HFFc6 (cell line): Measurements from ENCODE around the gene SLC19A1. TPM values are rescaled to one million over a fixed set of nuclear protein-coding genes. Genes with fewer than 3 reads are reported as not detected.

ENCODE experiments used
- DNase-seq: peaks from one replicate; pipeline ENCODE4 v3.0.0-alpha.2; 2018
- H3K27ac Mint-ChIP-seq: 2 replicates; pipeline ENCODE4 v1.8.0; 2020; ENCODE audit warnings: mild to moderate bottlenecking, mixed read lengths
- H3K27me3 Mint-ChIP-seq: 2 replicates; pipeline ENCODE4 v1.8.0; 2021; ENCODE audit warnings: mild to moderate bottlenecking, moderate library complexity, mixed read lengths; ENCODE audit not compliant: insufficient read depth
- H3K36me3 Mint-ChIP-seq: 2 replicates; pipeline ENCODE4 v1.8.0; 2021; ENCODE audit warnings: low read depth, mixed read lengths
- H3K4me1 Mint-ChIP-seq: 2 replicates; pipeline ENCODE4 v1.8.0; 2020; ENCODE audit warnings: low read depth, mixed read lengths
- H3K4me3 Mint-ChIP-seq: 2 replicates; pipeline ENCODE4 v1.8.0; 2020; ENCODE audit warnings: mild to moderate bottlenecking, moderate library complexity, mixed read lengths
- H3K9me3 Mint-ChIP-seq: 2 replicates; pipeline ENCODE4 v1.8.0; 2020; ENCODE audit warnings: mild to moderate bottlenecking, mixed read lengths
- CTCF ChIP-seq: fragments of 200-600 bp; sonication (generic); IDR thresholded peaks from 2 replicates; pipeline ENCODE4 v1.5.0; 2021; ENCODE audit warnings: antibody characterized with exemption, mild to moderate bottlenecking
- total RNA-seq, 6 experiments: library from RNA; stranded (reverse); fragmentation: NEBNext Ultra II Directional; extraction: Animal tissue kit (Norgen Biotek cat#: 25700); gene quantifications; 2 replicates in 1 of 6; 3 replicates in 5 of 6; pipeline ENCODE4 v1.2.3, GENCODE V29; 2021

The SLC19A1 gene
- total RNA-seq, 6 experiments from 2014 or later: 12.3 to 15.9 (median 14.6) TPM

GRCh38 chr21:45507523-45507875 lies 34.7 kb downstream of the SLC19A1 start:
- Mint-ChIP-seq H3K27ac (no peak overlapping the region), H3K4me1 (no peaks in the 10 kb centered on the region), H3K4me3 (no peak overlapping the region), H3K9me3 (no peaks in the 10 kb centered on the region), H3K36me3 (peaks cover 4% of the 10 kb centered on the region; the same call in 1 of the 2 replicates), H3K27me3 (peaks cover 6% of the 10 kb centered on the region)
- no peak for TF ChIP-seq CTCF
- DNase-seq: no peak

GRCh38 chr21:45506836-45507522 lies 35.3 kb downstream of the SLC19A1 start:
- no peak overlapping the region for H3K4me3 Mint-ChIP-seq
- no peak overlapping the region for H3K27ac Mint-ChIP-seq
- peaks cover 6% of the 10 kb centered on the region for H3K27me3 Mint-ChIP-seq

GRCh38 chr21:45506241-45506817 lies 35.9 kb downstream of the SLC19A1 start:
- no peak overlapping the region for H3K27ac Mint-ChIP-seq
- TF ChIP-seq CTCF: no peak
- peaks cover 6% of the 10 kb centered on the region; the same call in 1 of the 2 replicates for H3K36me3 Mint-ChIP-seq
- no peaks in the 10 kb centered on the region for H3K4me1 Mint-ChIP-seq
- no peak for DNase-seq
- H3K27me3 Mint-ChIP-seq: peaks cover 6% of the 10 kb centered on the region
- no peaks in the 10 kb centered on the region for H3K9me3 Mint-ChIP-seq
- H3K4me3 Mint-ChIP-seq: no peak overlapping the region

More at GRCh38 chr21:45506836-45507522, 35.3 kb downstream of the SLC19A1 start:
- H3K36me3 Mint-ChIP-seq: peaks cover 6% of the 10 kb centered on the region; the same call in 1 of the 2 replicates
- TF ChIP-seq CTCF: no peak
- H3K9me3 Mint-ChIP-seq: no peaks in the 10 kb centered on the region
- H3K4me1 Mint-ChIP-seq: no peaks in the 10 kb centered on the region
- DNase-seq: no peak

- no peak for TF ChIP-seq CTCF
- H3K27me3 Mint-ChIP-seq: peaks cover 6% of the 10 kb centered on the region
Observed at GRCh38 chr21:45505416-45506021, 36.7 kb downstream of the SLC19A1 start.

GRCh38 chr21:45504516-45505415 lies 37.5 kb downstream of the SLC19A1 start:
- Mint-ChIP-seq H3K9me3 (peaks cover 3% of the 10 kb centered on the region), H3K27me3 (peaks cover 7% of the 10 kb centered on the region)

More at GRCh38 chr21:45505416-45506021, 36.7 kb downstream of the SLC19A1 start:
- no peaks in the 10 kb centered on the region for H3K9me3 Mint-ChIP-seq
- H3K4me3 Mint-ChIP-seq: no peak overlapping the region
- H3K4me1 Mint-ChIP-seq: no peaks in the 10 kb centered on the region
- no peak for DNase-seq
- H3K36me3 Mint-ChIP-seq: peaks cover 6% of the 10 kb centered on the region; the same call in 1 of the 2 replicates
- H3K27ac Mint-ChIP-seq: no peak overlapping the region

More at GRCh38 chr21:45504516-45505415, 37.5 kb downstream of the SLC19A1 start:
- H3K27ac Mint-ChIP-seq: no peak overlapping the region
- H3K4me1 Mint-ChIP-seq: no peaks in the 10 kb centered on the region
- H3K36me3 Mint-ChIP-seq: peaks cover 10% of the 10 kb centered on the region
- H3K4me3 Mint-ChIP-seq: no peak overlapping the region
- DNase-seq: no peak
- TF ChIP-seq CTCF: no peak
